ENCODE results near the gene DGKA.
A peak's percentile ranks its signal among the peaks of the same experiment; 100 is the strongest.
"Not testable (repeated sequence)": the region's sequence is repeated elsewhere in the genome, so short reads cannot be mapped to it uniquely, and the experiment has no call there.

The DGKA gene

DNA sequence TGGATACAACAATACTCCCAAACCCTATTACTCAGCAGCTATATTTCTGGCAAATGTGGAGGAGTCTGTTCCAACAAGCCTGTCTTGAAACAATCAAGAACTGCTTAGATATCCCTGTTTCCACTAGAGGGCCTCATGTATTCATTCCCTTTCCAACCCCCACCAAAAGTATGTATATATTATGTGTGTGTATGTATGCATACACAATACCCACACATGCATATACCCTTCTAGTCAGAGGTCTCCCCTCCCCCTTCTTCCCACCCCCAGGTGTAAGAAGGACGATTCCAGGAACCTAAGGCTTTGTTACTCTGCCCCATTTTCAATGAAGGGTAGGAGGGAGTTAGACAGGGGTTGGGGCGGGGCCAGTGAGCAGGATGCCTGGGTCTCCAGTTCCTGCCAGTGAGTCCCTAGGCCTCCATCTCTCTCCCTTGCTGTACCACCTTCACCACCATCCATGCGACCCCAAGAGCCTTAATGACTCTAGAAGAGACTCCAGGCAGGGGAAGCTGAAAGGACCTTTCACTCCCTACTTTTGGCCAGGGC lies at the start of gene DGKA:
TSS of gene DGKA (plus strand) at position 392 of the 546 bp plus-strand sequence. CDS start 5,342 bp downstream, outside the sequence.
- DNase-seq (ENCODE audit: low read depth in 1 of 2, low spot score in 1 of 2), result peak; percentile 53 to 55

DNA sequence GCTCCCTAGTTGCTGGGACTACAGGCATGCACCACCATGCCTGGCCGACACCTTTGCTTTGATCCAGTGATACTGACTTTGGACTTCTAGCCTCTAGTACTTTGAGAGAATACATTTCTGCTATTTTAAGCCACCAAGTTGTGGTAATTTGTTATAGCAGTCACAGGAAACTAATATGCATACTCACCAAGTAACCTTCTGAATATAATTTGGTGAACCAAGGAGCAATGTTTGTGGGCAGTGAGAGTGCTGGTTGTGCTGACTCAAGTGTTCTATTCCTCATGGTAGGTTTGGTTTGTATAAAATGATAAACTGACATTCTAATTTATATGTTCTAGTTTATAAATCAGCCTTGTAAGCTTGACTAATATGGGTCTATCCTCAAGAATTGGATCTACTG lies 45.8 kb upstream of the DGKA start:
- no peak for DNase-seq (ENCODE audit: low read depth in 1 of 2, low spot score in 1 of 2)

DNA sequence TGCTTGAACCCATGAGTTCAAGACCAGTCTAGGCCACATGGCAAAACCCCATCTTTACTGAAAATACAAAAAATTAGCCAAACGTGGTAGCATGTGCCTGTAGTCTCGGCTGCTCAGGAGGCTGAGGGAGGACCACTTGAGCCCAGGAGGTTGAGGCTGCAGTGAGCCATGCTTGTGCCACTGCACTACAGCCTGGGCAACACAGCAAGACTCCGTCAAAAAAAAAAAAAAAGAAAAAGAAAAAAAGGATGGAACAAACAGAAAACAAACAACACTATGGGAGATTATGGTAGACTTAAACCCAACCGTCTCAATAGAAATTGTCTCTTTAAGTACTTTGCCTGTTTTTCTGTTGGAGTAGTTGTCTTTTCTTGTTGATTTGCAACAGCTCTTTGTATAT lies 39.7 kb upstream of the DGKA start:
- DNase-seq (ENCODE audit: low read depth in 1 of 2, low spot score in 1 of 2), result no peak

GRCh38 chr12:55893723-55894122 lies 37.2 kb upstream of the DGKA start:
- DNase-seq (ENCODE audit: low read depth in 1 of 2, low spot score in 1 of 2), result no peak

GRCh38 chr12:55899082-55899481 lies 31.9 kb upstream of the DGKA start:
- no peak for DNase-seq (ENCODE audit: low read depth in 1 of 2, low spot score in 1 of 2)

- DNase-seq (ENCODE audit: low read depth in 1 of 2, low spot score in 1 of 2), result no peak
Observed at GRCh38 chr12:55901881-55902490, 29.0 kb upstream of the DGKA start.

DNA sequence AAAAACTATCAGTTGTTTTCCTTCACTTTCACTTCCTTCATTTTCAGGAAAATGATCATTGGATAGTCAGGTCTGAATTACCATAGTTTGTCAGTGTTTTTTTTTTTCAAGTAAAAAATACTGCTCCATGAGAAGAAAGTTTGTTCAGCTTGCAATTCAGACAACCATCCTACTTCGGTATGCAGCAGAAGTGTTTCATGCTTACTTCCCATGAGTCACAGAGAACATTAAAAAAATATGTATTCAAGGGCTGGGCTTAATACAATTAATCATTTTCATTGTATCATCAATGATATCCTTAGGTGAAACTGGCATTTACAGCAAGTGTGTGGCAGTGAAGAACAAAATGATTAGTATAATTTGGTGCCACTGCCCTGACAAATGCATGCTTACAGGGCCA lies 24.9 kb upstream of the DGKA start:
- no peak for DNase-seq (ENCODE audit: low read depth in 1 of 2, low spot score in 1 of 2)

DNA sequence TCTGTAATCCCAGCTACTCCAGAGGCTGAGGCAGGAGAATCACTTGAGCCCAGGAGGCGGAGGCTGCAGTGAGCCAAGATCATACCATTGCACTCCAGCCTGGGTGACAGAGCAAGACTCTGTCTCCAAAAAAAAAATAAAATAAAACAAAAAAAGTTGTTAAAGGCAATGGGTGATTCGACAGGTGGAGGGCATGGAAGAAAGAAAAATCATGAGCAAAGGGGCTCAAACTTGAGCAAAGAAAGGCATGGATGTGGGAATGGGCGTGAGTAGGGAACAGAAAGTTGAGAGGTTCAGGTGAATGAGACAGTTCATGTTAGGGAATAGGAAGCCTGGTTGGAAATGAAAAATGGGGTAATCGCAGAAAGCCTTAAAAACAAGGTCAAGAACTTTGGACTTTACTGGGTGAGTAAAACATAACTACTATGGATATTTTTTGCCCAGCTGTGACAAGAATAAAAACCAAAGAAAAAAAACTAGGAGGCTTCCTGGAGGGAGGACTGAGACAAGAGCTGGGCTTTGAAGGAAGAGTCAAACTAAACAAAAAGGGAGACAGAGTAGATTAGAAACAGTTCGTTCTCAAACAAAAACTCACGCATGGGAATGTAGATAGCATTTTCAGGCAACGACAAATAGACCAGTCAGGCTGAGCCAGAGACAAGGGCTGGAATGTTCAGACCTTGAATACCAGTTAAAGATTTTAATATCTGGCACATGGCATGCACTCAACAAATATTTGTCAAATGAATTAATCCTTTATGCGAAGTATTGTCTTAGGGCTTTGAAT lies 22.0 kb upstream of the DGKA start:
- no peak for DNase-seq (ENCODE audit: low read depth in 1 of 2, low spot score in 1 of 2)

- DNase-seq (ENCODE audit: low read depth in 1 of 2, low spot score in 1 of 2), result no peak
Observed at GRCh38 chr12:55909513-55909884, 21.5 kb upstream of the DGKA start.

DNA sequence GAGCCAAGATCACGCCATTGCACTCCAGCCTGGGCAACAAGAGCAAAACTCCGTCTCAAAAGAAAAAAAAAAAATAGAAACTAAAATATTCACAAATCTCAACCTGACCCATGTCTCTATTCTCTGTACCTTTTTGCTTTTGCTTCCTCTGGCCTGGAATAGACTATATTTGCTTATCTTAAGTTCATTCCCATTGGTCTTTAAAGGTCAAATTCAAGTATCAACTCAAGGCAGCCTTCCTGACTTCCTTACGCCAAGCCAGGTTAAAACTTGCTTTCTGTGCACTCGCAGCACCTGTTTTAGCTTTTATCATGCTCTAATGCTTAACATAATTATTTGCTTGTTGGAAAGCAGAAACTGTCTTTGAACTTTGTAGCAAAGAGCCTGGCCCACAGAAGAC lies 18.1 kb upstream of the DGKA start:
- no peak for DNase-seq (ENCODE audit: low read depth in 1 of 2, low spot score in 1 of 2)

GRCh38 chr12:55915482-55915859 lies 15.5 kb upstream of the DGKA start:
- no peak for DNase-seq (ENCODE audit: low read depth in 1 of 2, low spot score in 1 of 2)

GRCh38 chr12:55919032-55919431 lies 11.9 kb upstream of the DGKA start:
- not testable (repeated sequence) for DNase-seq (ENCODE audit: low read depth in 1 of 2, low spot score in 1 of 2)

DNA sequence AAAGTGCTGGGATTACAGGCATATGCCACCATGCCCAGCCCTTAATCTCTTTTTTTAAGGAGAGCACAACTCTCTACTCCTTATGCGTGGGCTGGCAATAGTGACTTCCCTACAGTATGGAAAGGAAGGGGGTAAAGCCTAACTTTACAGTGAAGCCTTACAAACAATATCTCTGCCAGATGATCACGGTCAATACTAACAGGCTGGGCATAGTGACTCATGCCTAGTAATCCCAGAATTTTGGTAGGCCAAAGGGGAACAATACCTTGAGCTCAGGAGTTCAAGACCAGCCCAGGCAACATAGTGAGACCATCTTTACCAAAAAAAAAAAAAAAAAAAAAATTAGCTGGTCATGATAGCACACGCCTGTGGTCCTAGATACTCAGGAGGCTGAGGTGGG lies 8.8 kb upstream of the DGKA start:
- no peak for DNase-seq (ENCODE audit: low read depth in 1 of 2, low spot score in 1 of 2)

GRCh38 chr12:55923648-55924047 lies 7.3 kb upstream of the DGKA start:
- not testable (repeated sequence) for DNase-seq (ENCODE audit: low read depth in 1 of 2, low spot score in 1 of 2)

DNA sequence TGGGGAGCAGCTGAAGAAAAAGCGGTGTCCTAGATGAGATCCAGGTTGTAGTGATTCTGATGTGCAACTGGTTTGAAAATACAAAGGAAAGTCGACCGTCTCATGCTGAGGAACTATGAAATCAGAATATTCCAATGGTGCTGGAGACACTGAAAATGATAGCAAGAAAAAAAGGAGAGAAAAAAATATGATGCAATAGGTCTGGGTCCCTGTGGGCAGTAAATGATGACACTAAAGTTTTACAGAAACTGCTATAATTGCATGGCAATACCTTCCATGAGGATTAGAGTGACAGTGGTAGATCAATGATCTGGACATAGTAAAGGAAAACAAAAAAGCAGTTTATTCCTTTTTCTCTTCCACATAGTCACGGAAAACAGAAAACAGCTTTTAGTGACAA lies 5.6 kb upstream of the DGKA start:
- DNase-seq (ENCODE audit: low read depth in 1 of 2, low spot score in 1 of 2), result no peak

DNA sequence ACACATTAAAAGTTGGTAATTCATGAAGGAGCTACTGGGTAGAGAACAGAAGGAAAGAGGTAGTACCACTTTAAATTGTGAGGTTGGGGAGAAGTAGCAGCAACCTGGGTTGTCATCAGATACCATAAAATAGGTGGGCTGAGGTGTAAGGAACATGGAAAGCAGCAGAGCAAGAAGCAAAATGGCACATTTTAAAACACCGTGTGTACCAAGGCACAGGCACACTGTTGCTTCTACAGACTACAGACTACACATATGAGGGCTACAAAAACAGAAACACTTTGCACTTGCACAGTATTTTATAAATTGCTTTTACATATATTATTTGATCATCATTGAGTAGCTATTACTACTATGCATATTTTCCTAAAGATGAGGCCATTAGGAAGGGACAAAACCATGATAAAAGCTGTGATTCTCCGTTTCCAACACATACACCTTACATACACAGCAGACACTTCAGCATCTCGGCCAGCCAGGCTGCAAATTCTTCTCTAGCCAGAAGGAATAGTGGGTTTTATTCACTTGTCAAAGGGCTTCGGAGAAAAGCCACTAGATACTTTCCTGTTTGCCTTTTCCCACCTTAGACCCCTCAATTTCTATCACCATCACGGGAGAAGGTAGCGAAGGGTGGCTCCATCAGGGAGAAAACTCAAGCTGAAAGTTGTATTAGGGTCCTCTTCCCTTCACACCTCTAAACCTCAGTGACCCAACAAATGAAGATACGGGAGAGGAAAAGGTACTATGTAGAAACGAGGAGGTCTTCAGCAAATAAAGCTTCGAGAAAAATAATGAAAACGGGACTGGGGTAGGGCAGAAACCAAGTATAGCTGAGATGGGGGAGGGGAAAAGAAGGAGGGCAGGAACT lies 4.9 kb upstream of the DGKA start:
- no peak for DNase-seq (ENCODE audit: low read depth in 1 of 2, low spot score in 1 of 2)

DNA sequence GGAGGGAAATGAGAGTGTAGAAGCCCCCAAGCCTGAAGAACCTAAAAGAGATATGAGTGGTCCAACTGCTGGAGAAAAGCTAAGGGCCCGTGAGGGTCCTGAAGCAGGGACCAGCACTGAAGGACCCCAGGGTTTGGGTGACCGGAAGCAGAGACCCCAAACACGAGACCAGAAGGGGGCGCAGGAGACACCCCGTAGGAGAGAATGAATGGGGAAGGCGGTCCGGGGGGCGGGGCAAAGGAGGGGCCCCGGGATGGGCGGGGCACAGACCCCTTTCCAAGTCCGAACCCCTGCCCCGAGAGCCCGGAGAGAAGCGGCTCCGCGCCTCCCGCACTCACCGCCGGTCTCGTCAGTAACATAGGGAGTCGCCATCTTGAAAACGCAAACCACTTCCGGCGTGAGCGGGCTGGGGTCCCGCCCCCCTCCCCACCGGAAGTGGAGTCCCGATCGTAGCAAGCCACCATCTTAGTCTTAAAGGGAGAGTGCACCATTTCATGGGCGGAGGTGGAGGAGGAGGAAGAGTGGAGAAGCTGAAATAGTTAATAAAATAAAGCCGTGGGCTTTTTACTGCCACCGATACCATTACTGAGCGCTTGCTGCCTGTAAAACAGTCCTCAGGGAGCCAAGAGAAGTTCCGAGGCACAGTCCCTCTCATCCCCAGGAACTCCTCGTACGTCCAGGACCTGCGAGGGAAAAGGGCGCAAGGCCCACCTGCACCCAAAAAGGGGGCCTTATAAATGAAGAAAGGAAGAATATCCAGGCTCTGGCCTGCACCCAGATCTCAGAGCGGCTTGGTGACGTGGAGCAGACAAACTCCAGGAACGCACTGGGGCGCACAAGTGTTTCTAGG lies 4.0 kb upstream of the DGKA start:
- peak; percentile 79 to 87 for DNase-seq (ENCODE audit: low read depth in 1 of 2, low spot score in 1 of 2)

DNA sequence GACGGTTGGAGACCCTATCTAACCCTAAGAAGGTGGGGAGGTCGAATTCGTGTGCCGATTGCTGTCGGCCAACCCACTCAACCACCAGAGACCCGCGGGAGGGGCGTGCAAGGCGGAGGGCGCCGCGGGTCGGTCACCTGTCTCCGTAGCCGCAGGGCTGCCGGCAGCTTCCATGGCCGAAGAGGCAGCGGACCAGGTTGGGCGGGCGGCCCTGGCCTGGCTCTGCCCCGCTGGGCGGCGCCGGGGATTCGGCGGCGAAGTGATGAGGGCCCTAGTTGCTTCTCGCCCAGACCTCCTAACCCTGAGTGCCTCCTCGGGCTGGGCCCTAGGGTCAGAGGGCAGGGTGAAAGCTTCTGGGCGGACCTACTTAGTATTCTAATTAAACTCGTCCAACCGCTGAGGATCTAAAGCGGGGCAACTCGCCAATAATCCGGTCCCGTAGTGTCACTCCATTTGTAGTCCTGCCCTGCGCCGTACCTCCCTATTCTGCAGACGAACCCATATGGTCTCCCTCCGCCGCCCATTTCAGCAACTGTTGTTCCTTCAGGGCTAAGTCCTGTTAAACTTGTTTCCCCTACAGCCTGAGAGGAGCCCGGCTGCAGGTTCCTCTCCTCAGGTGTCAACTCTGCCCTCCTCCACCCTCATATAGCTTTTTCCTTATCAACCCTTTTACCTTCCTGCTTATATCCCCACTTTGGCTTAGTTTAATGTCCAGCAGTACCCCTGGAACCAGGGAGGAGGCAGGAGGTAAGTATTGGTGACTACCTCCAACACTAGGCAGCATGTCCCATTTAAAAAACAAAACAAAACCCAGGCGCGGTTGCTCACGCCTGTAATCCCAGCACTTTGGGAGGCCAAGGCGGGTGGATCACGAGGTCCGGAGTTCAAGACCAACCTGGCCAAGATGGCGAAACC lies 3.1 kb upstream of the DGKA start, which contains the start of gene PYM1:
TSS of gene PYM1 (minus strand) at position 307 of the 915 bp plus-strand sequence. CDS start at position 174, 133 bp downstream.
- peak in 1 of 2 donors; percentile 57 for DNase-seq (ENCODE audit: low read depth in 1 of 2, low spot score in 1 of 2)

GRCh38 chr12:55929306-55929791 lies 1.6 kb upstream of the DGKA start:
- DNase-seq (ENCODE audit: low read depth in 1 of 2, low spot score in 1 of 2), result peak; percentile 71 to 77
